HCT116 (cell line): Measurements from ENCODE around the gene SPTBN1.

Experiments used
- EGR1 ChIP-seq: IDR thresholded peaks from 2 replicates; pipeline ENCODE4 v1.6.1; 2012; ENCODE audit warnings: low read depth
- ELF1 ChIP-seq: IDR thresholded peaks from 2 replicates; pipeline ENCODE4 v1.6.1; 2012; ENCODE audit warnings: low read depth, borderline replicate concordance
- EZH2phosphoT487 ChIP-seq: fragments of 200-600 bp; IDR thresholded peaks from 2 replicates; pipeline ENCODE4 v1.6.1; 2018; ENCODE audit warnings: antibody characterized with exemption, borderline replicate concordance
- FOSL1 ChIP-seq: IDR thresholded peaks from 2 replicates; pipeline ENCODE4 v1.6.1; 2012; ENCODE audit warnings: low read depth
- POLR2AphosphoS5 ChIP-seq: IDR thresholded peaks from 2 replicates; pipeline ENCODE4 v1.6.1; 2011; ENCODE audit warnings: mild to moderate bottlenecking, low read depth, low read length, moderate library complexity
- TCF7L2 ChIP-seq: IDR thresholded peaks from 2 replicates; pipeline ENCODE4 v1.7.0; 2011; ENCODE audit warnings: borderline replicate concordance, inconsistent platforms; ENCODE audit not compliant: insufficient read depth, insufficient read length; ENCODE audit errors: extremely low read depth
- ZFX ChIP-seq: fragments of 450-650 bp; IDR thresholded peaks from 2 replicates; pipeline ENCODE4 v1.6.1; 2017
- TF ChIP-seq, protein P1 (sequence below), 3 experiments: fragments of 200-600 bp in 1 of 3; sonication (generic) in 1 of 3; IDR thresholded peaks in 2 of 3; conservative IDR thresholded peaks in 1 of 3; 2 replicates each; pipeline ENCODE4 v1.5.1; 2012 to 2017; ENCODE audit warnings: low read depth in 2 of 3, low read length in 2 of 3, antibody characterized with exemption in 1 of 3, borderline replicate concordance in 1 of 3, control low read depth in 1 of 3, mild to moderate bottlenecking in 1 of 3, mixed read lengths in 1 of 3, mixed run types in 1 of 3, moderate library complexity in 1 of 3; ENCODE audit not compliant: insufficient read depth in 1 of 3
- TF ChIP-seq, protein P2 (sequence below): IDR thresholded peaks from 2 replicates; pipeline ENCODE4 v1.6.1; 2011; ENCODE audit warnings: mild to moderate bottlenecking, low read length, moderate library complexity; ENCODE audit not compliant: insufficient replicate concordance; ENCODE audit errors: extremely low read depth
- TF ChIP-seq, protein P3 (sequence below): IDR thresholded peaks from 2 replicates; pipeline ENCODE4 v1.6.1; 2012

DNA sequence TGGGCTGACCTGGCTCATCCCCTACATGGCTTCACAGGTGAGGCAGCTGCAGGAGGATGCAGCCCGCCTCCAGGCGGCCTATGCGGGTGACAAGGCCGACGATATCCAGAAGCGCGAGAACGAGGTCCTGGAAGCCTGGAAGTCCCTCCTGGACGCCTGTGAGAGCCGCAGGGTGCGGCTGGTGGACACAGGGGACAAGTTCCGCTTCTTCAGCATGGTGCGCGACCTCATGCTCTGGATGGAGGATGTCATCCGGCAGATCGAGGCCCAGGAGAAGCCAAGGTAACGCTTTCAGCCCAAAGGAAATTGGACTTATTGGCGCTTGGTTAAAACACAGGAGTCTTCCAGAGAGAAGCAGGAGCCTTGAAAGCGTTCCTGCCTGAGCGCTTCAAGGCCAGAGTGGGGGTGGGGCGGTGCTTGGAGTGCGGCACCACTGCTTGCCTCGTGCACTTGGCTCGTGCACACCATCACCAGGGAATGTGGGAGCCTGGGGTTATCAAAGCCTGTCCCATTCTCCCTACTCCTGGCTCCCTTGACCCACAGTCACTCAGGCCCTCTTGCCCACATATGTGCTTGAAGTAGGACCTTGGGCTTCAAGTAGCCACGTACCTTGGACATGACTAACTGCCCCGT lies 197.6 kb downstream of the SPTBN1 start:
- TF ChIP-seq ZFX (no peak), EZH2phosphoT487 (no peak), POLR2AphosphoS5 (no peak), FOSL1 (no peak), TCF7L2 (no peak), EGR1 (no peak), ELF1 (no peak)
- TF ChIP-seq, protein P1, sequence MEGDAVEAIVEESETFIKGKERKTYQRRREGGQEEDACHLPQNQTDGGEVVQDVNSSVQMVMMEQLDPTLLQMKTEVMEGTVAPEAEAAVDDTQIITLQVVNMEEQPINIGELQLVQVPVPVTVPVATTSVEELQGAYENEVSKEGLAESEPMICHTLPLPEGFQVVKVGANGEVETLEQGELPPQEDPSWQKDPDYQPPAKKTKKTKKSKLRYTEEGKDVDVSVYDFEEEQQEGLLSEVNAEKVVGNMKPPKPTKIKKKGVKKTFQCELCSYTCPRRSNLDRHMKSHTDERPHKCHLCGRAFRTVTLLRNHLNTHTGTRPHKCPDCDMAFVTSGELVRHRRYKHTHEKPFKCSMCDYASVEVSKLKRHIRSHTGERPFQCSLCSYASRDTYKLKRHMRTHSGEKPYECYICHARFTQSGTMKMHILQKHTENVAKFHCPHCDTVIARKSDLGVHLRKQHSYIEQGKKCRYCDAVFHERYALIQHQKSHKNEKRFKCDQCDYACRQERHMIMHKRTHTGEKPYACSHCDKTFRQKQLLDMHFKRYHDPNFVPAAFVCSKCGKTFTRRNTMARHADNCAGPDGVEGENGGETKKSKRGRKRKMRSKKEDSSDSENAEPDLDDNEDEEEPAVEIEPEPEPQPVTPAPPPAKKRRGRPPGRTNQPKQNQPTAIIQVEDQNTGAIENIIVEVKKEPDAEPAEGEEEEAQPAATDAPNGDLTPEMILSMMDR (IDR thresholded peaks at IDR 0.05 in 2 of 3, conservative IDR thresholded peaks at IDR 0.05 in 1 of 3; ENCODE audit: borderline replicate concordance in 1 of 3, insufficient read depth in 1 of 3, low read depth in 2 of 3, low read length in 2 of 3), result no peak
- TF ChIP-seq, protein P2, sequence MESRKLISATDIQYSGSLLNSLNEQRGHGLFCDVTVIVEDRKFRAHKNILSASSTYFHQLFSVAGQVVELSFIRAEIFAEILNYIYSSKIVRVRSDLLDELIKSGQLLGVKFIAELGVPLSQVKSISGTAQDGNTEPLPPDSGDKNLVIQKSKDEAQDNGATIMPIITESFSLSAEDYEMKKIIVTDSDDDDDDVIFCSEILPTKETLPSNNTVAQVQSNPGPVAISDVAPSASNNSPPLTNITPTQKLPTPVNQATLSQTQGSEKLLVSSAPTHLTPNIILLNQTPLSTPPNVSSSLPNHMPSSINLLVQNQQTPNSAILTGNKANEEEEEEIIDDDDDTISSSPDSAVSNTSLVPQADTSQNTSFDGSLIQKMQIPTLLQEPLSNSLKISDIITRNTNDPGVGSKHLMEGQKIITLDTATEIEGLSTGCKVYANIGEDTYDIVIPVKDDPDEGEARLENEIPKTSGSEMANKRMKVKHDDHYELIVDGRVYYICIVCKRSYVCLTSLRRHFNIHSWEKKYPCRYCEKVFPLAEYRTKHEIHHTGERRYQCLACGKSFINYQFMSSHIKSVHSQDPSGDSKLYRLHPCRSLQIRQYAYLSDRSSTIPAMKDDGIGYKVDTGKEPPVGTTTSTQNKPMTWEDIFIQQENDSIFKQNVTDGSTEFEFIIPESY, result no peak
- TF ChIP-seq, protein P3, sequence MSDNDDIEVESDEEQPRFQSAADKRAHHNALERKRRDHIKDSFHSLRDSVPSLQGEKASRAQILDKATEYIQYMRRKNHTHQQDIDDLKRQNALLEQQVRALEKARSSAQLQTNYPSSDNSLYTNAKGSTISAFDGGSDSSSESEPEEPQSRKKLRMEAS, result no peak
